GM18858 (cell line): ENCODE data around the gene AREG.

Experiments
- ATAC-seq: cut with Tn5 transposase; IDR thresholded peaks from one replicate; pipeline ENCODE4 v1.9.1; 2021; ENCODE audit not compliant: unreplicated experiment

Gene AREG

DNA sequence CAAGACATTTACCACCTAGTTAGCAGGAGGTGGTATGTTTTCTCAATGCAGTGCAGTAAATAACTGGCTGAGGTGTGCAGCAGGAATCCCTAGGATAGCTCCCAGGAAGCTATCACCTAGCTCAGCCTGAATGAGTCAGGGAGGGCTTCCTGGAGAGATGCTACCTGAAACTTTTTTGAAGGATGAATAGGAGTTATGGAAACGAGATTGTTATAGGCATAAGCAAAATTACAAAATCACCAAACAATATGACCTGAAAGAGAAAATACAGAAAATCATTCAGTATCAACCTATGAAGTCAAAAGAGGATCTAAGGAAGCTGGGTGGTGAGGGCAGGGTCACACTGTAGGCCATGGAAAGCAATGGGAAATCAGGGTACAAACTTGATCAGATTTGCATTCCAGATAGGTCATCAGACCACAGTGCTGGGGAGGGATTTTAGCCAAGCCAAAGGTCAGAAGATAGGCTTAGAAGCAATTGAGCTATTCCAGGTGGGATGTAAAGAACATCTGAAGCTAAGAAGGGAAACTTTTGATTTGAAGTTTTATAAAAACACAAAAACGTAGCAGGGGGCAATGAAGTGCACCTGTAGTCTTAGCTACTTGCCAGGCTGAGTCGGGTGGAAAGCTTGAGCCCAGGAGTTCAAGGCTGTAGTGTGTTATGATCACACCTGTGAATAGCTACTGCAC, 11.3 kb downstream of the AREG start:
- no peak for ATAC-seq

DNA sequence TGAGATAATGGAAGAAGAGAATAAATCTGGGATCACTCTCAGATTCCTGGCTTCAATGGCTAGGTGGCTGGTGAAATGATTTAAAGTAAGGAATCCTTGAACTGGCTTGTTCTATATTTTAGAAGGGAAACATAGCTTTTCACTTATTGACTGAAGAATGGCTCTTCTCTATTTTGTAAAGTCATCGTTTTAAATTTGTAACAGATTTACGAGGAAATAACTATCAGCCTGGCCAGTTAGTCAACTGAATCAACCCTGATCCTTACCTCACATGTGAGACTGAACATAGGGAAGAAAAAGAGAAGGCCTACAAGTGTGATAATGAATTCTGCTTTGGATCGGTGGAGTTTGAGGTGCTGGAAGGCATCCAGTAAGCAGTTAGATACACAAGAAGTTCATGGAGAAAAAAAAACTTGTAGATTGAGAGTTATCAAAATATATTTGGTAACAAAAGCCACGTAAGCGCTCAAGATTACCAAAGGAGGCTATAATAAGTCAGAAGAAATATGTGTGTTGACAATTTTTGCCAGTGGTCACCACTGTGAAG, 12.0 kb downstream of the AREG start:
- no peak for ATAC-seq

DNA sequence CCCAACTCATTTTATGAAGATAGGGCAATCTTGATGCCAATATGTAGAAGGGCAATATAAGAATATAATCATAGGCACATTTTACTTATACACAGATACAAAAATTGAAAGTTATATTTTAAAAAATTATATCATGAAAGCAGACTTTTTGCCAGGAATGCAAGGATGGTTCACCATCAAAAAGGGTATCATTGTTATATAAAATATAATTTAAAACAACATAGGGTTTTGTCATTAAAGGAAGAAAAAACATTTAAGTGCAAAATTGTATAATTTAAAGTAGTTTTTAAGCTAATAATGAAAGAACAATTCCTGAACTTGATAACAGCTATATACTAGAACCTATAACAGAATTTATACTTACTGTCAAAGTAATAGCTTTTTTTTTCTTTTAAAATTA, 15.9 kb downstream of the AREG start:
- no peak for ATAC-seq

DNA sequence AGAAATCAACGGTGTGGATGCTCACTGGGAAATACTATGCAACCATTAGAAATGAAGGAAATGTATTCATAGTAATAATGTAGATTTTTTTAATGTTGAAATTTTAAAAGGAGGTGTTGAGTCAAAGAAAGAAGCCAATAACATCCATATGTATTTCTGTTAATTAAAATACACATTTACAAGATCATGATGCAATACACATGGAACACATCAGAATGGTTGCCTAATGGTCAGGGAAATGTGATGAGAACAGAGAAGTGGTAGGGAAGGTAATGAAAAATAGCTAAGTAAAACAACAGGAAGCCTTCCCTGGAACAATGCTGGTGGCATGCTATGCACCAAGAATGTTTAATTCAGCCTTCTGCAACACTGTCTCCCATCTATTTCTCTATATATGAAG, 18.2 kb downstream of the AREG start:
- ATAC-seq: no peak

DNA sequence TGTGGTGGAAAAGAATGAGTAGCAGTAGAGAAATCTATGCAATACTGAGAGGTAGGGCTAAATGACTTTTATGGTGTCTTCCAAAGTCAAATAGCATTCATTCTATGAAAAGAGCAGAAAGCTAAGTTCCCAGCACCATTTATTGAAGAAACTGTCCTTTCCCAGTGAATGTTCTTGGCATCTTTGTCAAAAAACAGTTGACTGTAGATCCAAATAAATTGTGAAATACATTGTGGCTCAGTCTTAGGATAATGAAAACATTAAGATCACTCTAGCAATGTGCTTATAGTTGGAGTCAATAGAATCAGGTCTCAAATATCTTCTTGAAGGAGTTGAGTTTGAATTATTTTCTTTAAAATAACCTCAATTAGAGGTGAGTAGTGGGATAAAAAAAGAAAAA, 19.4 kb downstream of the AREG start:
- ATAC-seq: no peak

DNA sequence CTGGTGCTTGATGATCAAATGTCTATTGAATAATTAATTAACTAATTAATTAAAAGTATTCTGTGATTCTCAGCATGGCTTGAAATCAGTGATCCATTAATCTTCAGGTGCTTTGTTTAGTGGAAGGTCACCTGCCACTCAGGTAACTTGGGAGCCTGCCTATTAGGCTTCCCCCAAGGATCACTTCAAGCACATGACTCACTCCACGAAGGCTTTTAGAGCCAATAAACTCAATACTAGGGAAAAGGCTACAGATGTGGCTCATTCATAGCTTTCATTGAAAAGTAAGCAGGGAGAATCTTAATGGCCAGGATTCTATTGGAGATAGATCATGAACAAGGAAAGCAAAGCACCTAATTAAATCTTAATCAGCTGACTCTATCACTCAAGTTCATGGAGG, 21.3 kb downstream of the AREG start:
- ATAC-seq: no peak

DNA sequence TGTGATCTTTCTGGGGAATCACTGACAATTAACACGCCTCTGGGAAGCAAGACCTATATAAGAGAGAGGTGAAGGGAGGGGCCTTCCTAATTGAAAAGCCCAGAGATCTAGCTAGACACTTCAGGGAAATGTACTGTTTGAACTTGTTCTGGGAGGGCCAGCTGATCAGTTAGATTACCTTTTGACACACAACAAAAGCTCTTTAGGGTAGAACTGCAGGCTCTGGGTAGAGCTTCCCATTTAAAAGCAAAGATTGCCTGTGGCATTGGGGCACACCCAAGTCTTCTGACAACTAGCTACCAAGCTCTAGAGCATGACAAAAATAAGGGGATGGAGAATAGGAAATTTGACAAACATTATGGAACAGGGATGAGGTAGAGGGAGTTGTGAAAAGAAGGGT, 26.3 kb downstream of the AREG start:
- no peak for ATAC-seq

DNA sequence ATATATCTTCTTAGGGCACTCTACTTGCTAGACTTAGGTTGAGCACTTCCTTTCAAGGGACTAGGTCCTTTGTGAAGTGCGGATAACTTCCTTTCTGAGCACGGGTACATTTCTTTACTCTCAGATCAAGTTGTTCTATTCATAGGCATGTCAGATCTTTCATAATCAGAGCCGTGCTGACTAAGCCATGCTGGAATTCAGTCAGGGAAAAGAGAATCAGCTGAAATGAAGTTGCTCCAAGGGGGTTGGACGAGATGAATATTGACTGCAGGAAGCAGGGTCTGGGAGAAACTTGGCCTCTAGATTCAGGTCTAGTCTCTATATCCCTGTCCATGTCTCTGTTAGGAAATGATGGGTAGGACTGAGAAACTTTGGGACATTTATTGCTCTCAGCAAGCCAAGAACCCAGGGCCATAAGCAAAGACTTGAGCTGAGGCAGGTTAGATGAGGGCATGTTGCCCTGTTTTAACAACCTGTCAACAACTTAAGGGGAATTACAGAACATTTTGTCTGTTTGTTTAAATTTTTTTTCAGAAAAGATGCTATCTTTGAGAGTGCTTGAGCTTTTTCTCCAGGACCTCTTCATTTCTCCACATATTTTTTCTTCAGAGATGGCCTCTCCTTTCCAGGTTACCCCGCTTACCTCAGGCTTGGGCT, 28.3 kb downstream of the AREG start:
- ATAC-seq: no peak

DNA sequence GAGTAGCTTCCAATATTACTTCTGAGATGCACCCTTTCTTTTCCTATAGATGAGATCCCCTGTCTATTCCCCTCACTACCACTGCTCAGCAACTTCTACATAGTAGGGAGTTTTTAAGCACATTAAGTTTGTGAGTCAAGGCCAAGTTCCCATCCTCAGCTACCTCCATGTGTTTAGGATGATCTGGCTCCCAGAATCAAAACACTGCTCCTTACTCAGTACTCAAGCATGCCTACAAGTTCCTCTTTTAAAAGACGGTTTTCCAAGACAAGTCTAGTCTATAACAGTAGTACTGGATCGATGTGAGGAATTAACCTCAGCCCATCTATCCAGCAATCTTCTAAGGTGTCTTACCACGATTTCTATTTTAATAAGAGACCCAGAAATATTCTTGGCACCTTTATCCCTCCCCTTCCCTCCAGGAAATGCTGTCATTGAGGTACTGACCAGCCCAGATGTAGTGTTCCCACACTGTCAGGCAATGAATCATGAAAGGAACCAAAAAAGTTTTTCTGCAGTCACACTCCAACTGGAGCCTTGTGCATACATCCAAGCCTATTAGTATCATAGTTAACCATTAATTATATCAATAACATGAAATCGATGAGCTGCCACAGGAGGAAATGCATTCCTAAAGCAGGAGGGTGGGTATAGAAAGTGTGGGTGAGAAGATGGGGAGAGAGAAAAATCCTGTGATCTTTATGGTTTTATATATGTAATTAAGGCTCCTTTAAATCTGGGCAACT, 29.6 kb downstream of the AREG start:
- no peak for ATAC-seq

DNA sequence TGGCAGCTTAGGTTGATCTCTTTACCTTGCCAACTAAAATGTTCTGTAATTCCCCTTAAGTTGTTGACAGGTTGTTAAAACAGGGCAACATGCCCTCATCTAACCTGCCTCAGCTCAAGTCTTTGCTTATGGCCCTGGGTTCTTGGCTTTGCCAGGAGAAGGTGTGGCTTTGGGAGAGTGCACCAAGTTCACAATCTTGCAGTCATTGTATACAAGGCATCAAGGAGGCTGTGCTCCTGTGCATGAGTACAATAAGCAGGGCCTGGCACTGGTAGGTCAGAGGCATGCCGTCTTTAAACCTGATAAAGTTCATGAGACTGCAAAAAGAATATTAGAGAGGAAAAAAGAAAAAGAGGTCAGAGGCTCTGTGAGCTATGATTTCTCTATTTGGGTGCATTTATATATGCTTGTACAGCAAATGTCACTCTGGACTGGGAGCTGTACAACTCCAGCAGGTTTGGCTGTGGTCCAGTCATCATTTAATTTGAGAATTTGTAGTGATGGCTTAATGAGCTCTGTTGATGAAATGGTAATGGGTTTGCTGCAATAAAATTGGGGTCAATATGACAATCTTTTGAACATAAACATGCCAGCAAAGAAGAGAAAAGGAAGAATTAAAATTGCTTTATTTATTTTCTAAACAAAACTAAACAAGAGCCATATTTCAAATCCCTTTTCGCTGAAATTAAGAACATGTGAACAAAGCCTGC, 30.3 kb downstream of the AREG start:
- no peak for ATAC-seq

DNA sequence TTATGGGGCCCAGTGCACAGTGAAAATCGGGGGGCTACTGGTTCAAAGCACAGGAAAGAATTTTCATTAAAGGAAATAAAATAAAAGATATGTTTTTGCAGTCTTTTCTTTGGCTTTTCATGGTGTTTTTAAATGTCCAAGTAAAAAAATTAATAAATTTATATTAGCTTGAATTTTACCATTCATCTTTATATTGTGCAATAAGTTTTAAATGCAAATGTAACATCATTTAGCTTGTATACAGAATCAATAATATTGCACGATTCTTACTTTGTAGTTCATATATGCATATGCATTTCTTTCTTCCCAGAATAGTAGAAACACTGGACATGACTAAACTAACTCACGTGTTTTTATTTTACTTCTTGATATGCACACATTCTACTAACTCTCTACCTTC, 31.0 kb downstream of the AREG start:
- no peak for ATAC-seq

DNA sequence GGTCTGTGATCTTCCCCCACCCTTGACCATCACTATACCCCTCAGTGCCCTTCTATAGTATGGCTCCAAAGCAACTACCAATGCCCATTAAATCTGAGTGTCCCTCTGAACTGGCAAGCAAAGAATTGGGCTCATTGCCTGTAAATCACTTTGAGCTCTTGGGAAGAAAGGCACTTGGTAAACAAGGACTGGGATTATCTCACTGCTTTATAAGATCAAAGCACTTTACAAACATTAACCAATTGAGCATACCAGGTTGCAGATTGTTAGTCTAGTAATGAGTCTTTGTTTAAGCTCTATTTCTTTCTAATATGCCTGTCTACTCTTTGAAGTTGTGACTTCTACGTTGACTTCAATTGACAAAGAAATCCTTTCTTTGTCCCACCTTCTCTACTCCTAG, 34.1 kb downstream of the AREG start:
- no peak for ATAC-seq

DNA sequence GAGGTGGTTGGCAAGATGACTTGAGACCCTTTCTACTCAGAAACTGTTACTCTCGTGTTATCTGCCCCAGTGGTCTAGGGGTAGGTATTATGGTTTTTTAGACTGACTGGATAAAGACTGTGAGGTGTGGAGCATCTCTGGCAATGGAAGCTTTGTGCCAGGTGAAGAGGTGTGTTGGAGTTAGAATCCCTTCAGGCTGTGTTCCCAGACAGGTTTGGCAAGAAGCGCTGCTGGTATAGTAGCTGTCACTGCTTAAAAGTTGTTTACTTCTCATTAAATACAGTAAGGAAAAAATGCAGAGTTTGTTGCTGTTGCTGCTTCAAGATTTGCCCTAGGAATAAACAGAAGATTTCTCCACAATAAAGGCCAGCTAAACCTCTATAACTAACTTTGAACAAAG, 35.3 kb downstream of the AREG start:
- no peak for ATAC-seq

DNA sequence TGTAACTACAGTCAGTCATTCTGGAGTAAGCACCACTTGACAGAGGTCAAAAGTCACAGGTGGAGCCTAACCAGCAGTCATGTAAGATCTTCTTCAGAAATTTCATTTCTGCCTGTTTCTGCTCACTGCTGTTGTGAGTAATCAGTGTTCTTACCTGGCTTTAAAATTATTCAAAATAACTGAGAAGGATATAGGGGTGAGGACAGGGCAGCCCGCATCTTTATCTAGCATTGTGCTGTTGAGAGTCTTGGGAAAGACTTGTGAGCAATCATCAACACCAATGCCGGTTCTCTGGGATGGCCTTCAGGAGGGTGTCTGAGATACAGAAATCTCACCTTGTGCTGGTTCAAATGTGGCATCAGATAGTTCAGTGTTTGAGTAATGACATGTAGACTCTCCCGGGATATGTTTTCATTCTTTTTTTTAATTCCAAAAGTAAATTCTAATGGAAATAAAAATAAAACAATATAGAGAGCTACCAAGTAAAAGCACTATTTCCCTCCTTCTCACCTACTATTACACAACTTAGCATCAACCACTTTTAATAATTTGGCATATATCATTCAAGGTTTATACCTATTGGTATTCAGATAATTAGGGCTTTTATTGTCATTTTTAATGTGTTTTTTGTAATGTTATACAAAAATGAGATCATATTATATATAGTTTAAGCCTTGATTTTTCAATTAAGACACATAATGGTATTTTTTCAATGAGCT, 37.1 kb downstream of the AREG start:
- no peak for ATAC-seq

DNA sequence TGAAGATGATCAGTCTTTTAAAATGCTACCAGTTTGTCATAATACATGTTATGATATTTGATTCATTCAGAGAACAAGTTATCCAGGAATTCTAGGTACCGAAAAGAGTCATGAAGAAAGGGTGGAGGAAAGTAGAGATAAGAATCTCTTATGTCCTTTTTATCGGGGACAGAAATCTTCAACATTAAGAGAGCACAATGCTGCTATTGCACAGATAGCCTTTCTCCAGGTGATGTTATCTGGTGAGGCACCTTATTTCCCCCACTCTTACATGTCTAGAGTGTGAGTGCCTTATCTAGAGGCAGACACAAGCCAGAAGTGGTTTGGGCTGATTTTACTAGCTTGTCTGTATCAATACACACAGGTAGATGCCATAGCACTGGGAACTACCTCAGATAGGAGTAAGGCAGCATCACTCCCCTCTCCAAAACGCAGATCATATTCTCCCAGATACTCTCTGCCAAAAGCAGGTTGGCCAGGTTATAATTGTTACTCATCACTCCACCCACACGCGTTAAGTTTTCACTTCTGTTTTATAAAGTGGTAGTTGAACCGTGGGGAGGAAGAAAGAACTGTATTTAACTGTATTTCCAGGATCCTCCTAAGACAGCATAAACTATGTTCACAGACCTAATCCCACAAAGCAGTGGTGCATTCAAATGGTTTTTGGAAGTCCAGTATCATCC, 38.4 kb downstream of the AREG start:
- ATAC-seq: no peak

DNA sequence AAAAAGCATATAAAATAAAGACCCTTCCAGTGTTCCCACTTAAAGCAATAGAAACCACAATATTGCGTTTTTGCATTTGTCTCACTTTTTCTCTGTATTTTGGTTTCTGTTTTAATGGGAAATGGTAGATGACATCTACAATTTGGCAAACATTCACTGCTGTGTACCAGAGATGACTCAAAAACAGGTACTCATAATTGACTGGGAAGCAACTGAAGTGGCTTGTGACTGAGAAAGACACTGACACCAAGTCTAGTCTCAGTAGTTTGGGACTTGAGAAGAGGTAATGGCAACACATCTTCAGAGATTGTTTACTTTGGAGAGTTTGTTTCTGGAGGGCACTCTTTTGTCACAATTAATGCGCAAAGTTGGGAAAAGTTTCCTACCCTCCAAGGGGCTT, 42.0 kb downstream of the AREG start:
- no peak for ATAC-seq

DNA sequence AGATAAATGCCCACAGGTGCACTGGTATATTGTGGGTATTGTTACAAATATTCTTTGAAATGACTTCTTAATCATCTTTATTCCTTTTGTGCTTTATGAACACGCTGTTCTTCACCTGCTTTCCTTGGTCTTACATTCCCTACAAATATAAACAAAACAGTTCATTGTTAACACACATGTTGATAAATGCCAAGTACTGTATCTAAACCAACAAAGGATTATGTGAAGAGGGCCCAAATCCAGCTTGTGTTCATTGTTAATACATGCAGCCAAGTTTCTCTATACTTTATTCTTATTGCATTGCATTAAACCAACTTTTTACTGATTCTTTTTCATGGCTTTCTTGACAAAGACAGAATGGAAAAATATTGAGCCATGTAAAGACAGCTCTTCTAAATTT, 42.8 kb downstream of the AREG start:
- no peak for ATAC-seq

DNA sequence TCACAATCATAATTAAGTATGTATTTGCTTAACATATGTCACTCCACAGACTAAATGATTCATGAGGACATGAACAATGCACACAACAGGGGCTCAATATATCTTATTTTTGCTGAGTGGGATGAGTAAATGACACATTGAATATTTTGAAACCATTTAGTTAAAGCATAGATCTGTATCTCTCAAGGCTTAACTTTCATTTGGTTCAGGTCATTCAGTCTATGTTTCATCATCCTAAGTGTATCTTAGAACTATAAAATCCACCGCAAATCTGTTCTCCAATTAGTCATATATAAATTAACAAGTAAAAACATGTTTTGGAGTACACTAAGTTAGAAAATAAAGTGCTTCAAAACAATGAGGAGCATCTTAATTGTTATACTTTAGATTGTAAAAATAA, 45.8 kb downstream of the AREG start:
- no peak for ATAC-seq

DNA sequence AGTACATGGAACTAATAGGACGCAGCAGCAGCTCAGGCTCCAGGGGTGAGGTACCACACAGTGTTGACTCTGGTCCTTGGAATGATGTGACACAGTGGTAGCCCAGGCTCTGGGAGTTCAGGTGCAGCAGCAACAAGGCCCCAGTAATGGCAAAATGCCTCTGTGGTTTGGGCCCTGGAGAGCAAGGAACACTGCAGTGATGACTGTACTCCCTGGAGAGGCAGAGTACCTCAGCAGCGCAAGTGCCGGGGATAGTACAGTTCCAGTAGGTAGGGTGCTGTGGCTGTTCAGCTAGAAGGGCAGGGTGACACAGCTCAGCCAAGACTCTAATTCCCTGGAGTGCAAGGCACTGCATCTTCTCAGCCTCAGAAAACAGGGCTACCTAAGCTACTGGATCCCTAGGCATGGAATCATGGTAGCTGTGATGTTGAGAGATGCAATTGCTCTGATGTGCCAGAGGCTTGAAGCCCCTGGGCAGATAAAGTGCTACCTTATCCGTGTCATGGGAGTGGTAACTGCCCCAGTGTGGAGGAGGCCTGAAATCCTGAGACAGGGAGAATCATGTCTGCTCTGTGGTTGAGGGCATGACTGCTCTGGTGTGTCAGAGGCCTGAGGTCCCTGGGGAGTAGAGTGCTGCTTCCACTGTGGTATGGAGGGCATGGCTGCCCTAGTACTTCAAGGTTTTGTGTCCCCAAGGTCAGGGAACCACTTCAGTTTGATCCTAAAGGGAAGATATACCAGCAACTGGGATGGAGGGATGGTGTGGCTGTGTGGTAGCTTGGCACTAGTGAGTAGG, 55.2 kb downstream of the AREG start:
- ATAC-seq: peak; percentile 66
